Measurements from ENCODE around the gene JADE1.
A peak's percentile ranks its signal among the peaks of the same experiment; 100 is the strongest.

- TF ChIP-seq, protein P1, sequence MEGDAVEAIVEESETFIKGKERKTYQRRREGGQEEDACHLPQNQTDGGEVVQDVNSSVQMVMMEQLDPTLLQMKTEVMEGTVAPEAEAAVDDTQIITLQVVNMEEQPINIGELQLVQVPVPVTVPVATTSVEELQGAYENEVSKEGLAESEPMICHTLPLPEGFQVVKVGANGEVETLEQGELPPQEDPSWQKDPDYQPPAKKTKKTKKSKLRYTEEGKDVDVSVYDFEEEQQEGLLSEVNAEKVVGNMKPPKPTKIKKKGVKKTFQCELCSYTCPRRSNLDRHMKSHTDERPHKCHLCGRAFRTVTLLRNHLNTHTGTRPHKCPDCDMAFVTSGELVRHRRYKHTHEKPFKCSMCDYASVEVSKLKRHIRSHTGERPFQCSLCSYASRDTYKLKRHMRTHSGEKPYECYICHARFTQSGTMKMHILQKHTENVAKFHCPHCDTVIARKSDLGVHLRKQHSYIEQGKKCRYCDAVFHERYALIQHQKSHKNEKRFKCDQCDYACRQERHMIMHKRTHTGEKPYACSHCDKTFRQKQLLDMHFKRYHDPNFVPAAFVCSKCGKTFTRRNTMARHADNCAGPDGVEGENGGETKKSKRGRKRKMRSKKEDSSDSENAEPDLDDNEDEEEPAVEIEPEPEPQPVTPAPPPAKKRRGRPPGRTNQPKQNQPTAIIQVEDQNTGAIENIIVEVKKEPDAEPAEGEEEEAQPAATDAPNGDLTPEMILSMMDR (IDR thresholded peaks at IDR 0.05), result no peak
- TF ChIP-seq POLR2A (IDR thresholded peaks at IDR 0.05), result peak; percentile 61 to 89
Measured at GRCh38 chr4:128811571-128812441, 2.3 kb downstream of the JADE1 start.
